K562 (cell line): ENCODE data around the gene BACE2. TPM values are rescaled to one million over a fixed set of nuclear protein-coding genes. Genes with fewer than 3 reads are reported as not detected.

Experiments used
- ATAC-seq: fragments of 200-7000 bp; cut with Tn5 transposase; 3 replicates; pipeline ENCODE4 v1.9.1; 2020; ENCODE audit warnings: moderate library complexity
- BruUV-seq: library from RNA; stranded (reverse); fragments of 400-500 nt; replicated peaks from 2 replicates; lab custom pipeline; 2021; lab: Mats Ljungman, UMichigan
- CTCF ChIA-PET: fragments of 300-600 bp; formaldehyde crosslinking; extraction: SDS; loops from one replicate; lab custom pipeline; 2021; ENCODE audit warnings: low intra/inter-chr PET ratio; lab: Yijun Ruan, JAX
- POLR2A ChIA-PET: fragments of 300-600, 350-650 bp; sonication (Branson Sonifier 250); formaldehyde crosslinking; extraction: SDS; loops from one replicate; lab custom pipeline; 2021; ENCODE audit warnings: antibody characterized with exemption, inconsistent platforms; lab: Yijun Ruan, JAX
- DNase-seq, 4 experiments: peaks; one replicate each; pipeline versions ENCODE4 v3.0.0 to v3.0.0-alpha.2; 2011 to 2018; ENCODE audit warnings: low spot score in 3 of 4, mixed read lengths in 3 of 4; ENCODE audit errors: extremely low read depth in 1 of 4
- FAIRE-seq: peaks from 2 replicates; lab custom pipeline; 2011; peaks lifted over from hg19 to GRCh38; lab: Jason Lieb, UNC
- H2AFZ ChIP-seq: 2 replicates; pipeline ENCODE4 v1.6.0; 2011; ENCODE audit warnings: low read depth, low read length, control low read depth, inconsistent platforms
- H3K27ac ChIP-seq: fragments of 200-600 bp; 3 replicates; pipeline ENCODE4 v1.8.0; 2011; ENCODE audit warnings: low read depth, mild to moderate bottlenecking, control low read depth, inconsistent platforms, low read length, moderate library complexity, mixed read lengths; ENCODE audit errors: extremely low read depth
- H3K27me3 ChIP-seq, 2 experiments: fragments of 300-600 bp in 1 of 2; 2 replicates in 1 of 2; 3 replicates in 1 of 2; pipeline versions ENCODE4 v1.6.0 to v1.8.0; 2011; ENCODE audit warnings: inconsistent platforms in 2 of 2, low read length in 2 of 2, mild to moderate bottlenecking in 1 of 2, mixed read lengths in 1 of 2, moderate library complexity in 1 of 2; ENCODE audit not compliant: control insufficient read depth in 2 of 2, insufficient read depth in 2 of 2
- H3K36me3 ChIP-seq: fragments of 300-600 bp; 3 replicates; pipeline ENCODE4 v1.8.0; 2011; ENCODE audit warnings: mild to moderate bottlenecking, low read length, inconsistent platforms; ENCODE audit not compliant: control insufficient read depth, insufficient read depth
- H3K4me1 ChIP-seq, 2 experiments: fragments of 200-600 bp in 1 of 2; replicated peaks in 1 of 2; 2 replicates in 1 of 2; 3 replicates in 1 of 2; pipeline versions ENCODE4 v1.5.1 to v1.8.0; 2011; ENCODE audit warnings: inconsistent platforms in 2 of 2, low read length in 2 of 2, mild to moderate bottlenecking in 1 of 2, mixed read lengths in 1 of 2, moderate library complexity in 1 of 2; ENCODE audit not compliant: control insufficient read depth in 2 of 2, insufficient read depth in 2 of 2
- H3K4me2 ChIP-seq: 2 replicates; pipeline ENCODE4 v1.6.1; 2011; ENCODE audit warnings: low read length, control low read depth, inconsistent platforms, mixed read lengths; ENCODE audit not compliant: insufficient read depth
- H3K4me3 ChIP-seq: fragments of 200-600 bp; sonication (generic), shearing (Covaris generic); 2 replicates; pipeline ENCODE4 v1.5.1; 2016; ENCODE audit warnings: control low read depth, inconsistent platforms
- H3K79me2 ChIP-seq: fragments of 200-600 bp; 3 replicates; pipeline ENCODE4 v1.8.0; 2011; ENCODE audit warnings: low read length, inconsistent platforms; ENCODE audit not compliant: control insufficient read depth, insufficient read depth
- H3K9ac ChIP-seq, 2 experiments: 2 replicates each; pipeline versions ENCODE4 v1.6.0 to v1.6.1; 2011; ENCODE audit warnings: low read depth in 2 of 2, low read length in 2 of 2, control low read depth in 1 of 2, inconsistent platforms in 1 of 2, mild to moderate bottlenecking in 1 of 2, mixed read lengths in 1 of 2; ENCODE audit not compliant: insufficient read depth in 1 of 2
- H3K9me1 ChIP-seq: one replicate; pipeline ENCODE4 v1.6.0; 2011; ENCODE audit warnings: inconsistent platforms, mild to moderate bottlenecking, low read length, moderate library complexity; ENCODE audit not compliant: control insufficient read depth, insufficient read depth
- H3K9me3 ChIP-seq: replicated peaks from 2 replicates; pipeline ENCODE4 v1.5.1; 2011; ENCODE audit warnings: low read depth, low read length, inconsistent platforms; ENCODE audit not compliant: control insufficient read depth, insufficient read depth
- H4K20me1 ChIP-seq: replicated peaks from 2 replicates; pipeline ENCODE4 v1.6.1; 2011; ENCODE audit warnings: low read length, inconsistent platforms, mixed read lengths; ENCODE audit not compliant: control insufficient read depth, insufficient read depth
- ARNT ChIP-seq, 2 experiments: fragments of 450-650 bp; IDR thresholded peaks; 2 replicates each; pipeline ENCODE4 v1.6.1; 2016; ENCODE audit warnings: mild to moderate bottlenecking in 1 of 2
- CBFA2T3 ChIP-seq: fragments of 450-650 bp; IDR thresholded peaks from 2 replicates; pipeline ENCODE4 v1.6.1; 2017
- EHMT2 ChIP-seq: fragments of 450-650 bp; IDR thresholded peaks from 2 replicates; pipeline ENCODE4 v1.6.1; 2018; ENCODE audit warnings: antibody characterized with exemption
- ETS2 ChIP-seq: IDR thresholded peaks from 2 replicates; pipeline ENCODE4 v1.6.1; 2016; ENCODE audit warnings: borderline replicate concordance, missing genetic modification characterization, mild to moderate bottlenecking, moderate library complexity, missing compliant biosample characterization; ENCODE audit not compliant: poor library complexity, severe bottlenecking
- EWSR1 ChIP-seq: fragments of 450-650 bp; IDR thresholded peaks from 2 replicates; pipeline ENCODE4 v1.6.1; 2018; ENCODE audit warnings: borderline replicate concordance, mild to moderate bottlenecking, low read depth, moderate library complexity; ENCODE audit not compliant: partially characterized antibody
- HDAC2 ChIP-seq: fragments of 450-650 bp; IDR thresholded peaks from 2 replicates; pipeline ENCODE4 v1.6.1; 2016; ENCODE audit warnings: mild to moderate bottlenecking
- HDAC3 ChIP-seq: fragments of 450-650 bp; IDR thresholded peaks from 2 replicates; pipeline ENCODE4 v1.6.1; 2018; ENCODE audit warnings: borderline replicate concordance, mild to moderate bottlenecking, moderate library complexity; ENCODE audit not compliant: partially characterized antibody
- HDGF ChIP-seq: fragments of 450-650 bp; IDR thresholded peaks from 2 replicates; pipeline ENCODE4 v1.6.1; 2016
- HMG20A ChIP-seq: fragments of 450-650 bp; formaldehyde crosslinking; conservative IDR thresholded peaks from 2 replicates; pipeline ENCODE4 v1.4.0; 2020; ENCODE audit warnings: mild to moderate bottlenecking, mixed read lengths
- MTA3 ChIP-seq: fragments of 450-650 bp; formaldehyde crosslinking; IDR thresholded peaks from 2 replicates; pipeline ENCODE4 v1.6.1; 2017; ENCODE audit warnings: mild to moderate bottlenecking, borderline replicate concordance
- NCOA2 ChIP-seq, 2 experiments: fragments of 450-650 bp; IDR thresholded peaks; 2 replicates each; pipeline ENCODE4 v1.6.1; 2018; ENCODE audit warnings: mild to moderate bottlenecking in 2 of 2, moderate library complexity in 1 of 2; ENCODE audit not compliant: partially characterized antibody in 2 of 2
- PCBP2 ChIP-seq: fragments of 200-400 bp; formaldehyde crosslinking; IDR thresholded peaks from 2 replicates; pipeline ENCODE4 v1.6.1; 2018; ENCODE audit warnings: low read length, low read depth, mild to moderate bottlenecking, moderate library complexity; ENCODE audit not compliant: poor library complexity, severe bottlenecking
- PHF8 ChIP-seq: fragments of 200-600 bp; sonication (generic); IDR thresholded peaks from 2 replicates; pipeline ENCODE4 v1.6.1; 2012; ENCODE audit warnings: mixed run types, mild to moderate bottlenecking, inconsistent platforms, low read length, moderate library complexity, borderline replicate concordance
- PTBP1 ChIP-seq: fragments of 200-400 bp; formaldehyde crosslinking; IDR thresholded peaks from 2 replicates; pipeline ENCODE4 v1.6.1; 2017; ENCODE audit warnings: low read depth, low read length
- TBL1XR1 ChIP-seq, 2 experiments: IDR thresholded peaks; 2 replicates each; pipeline ENCODE4 v1.6.1; 2012; ENCODE audit warnings: improper control_type of control experiment in 2 of 2, low read length in 2 of 2, mild to moderate bottlenecking in 1 of 2
- TEAD1 ChIP-seq, 2 experiments: fragments of 450-650 bp in 1 of 2; sonication (generic) in 1 of 2; formaldehyde crosslinking; IDR thresholded peaks; 2 replicates each; pipeline versions ENCODE4 v1.4.0 to v1.8.0; 2020 to 2022; ENCODE audit warnings: mild to moderate bottlenecking in 2 of 2, missing genetic modification reagents in 1 of 2
- ZC3H4 ChIP-seq: sonication (generic); formaldehyde crosslinking; IDR thresholded peaks from 2 replicates; pipeline ENCODE4 v1.9.0; 2021; ENCODE audit warnings: missing genetic modification reagents, borderline replicate concordance
- ZFX ChIP-seq: sonication (generic); formaldehyde crosslinking; IDR thresholded peaks from 2 replicates; pipeline ENCODE4 v1.8.0; 2022; ENCODE audit warnings: mild to moderate bottlenecking, missing genetic modification reagents, moderate library complexity
- WGBS: fragments of 100-300 bp; shearing (Covaris generic); methylation state at CpG from one replicate; pipeline ENCODE4 v1.1.6; 2016; ENCODE audit warnings: low coverage, mixed read lengths; ENCODE audit not compliant: insufficient coverage; ENCODE audit errors: missing lambda C conversion rate; 5-methylcytosine and 5-hydroxymethylcytosine counted together
- in situ Hi-C: fragments of 300-500 bp; cut with MboI; formaldehyde crosslinking; loops from 4 replicates; pipeline ENCODE4 v1.15.0; 2018; ENCODE audit warnings: inconsistent platforms, mixed read lengths
- intact Hi-C: fragments of 100-400 bp; cut with micrococcal nuclease; formaldehyde crosslinking; loops from 2 replicates; pipeline ENCODE4 v1.14.2; 2022
- polyA plus RNA-seq, 8 experiments: library from polyadenylated mRNA; depleted of rRNA in 4 of 8; stranded (reverse) in 5 of 8; unstranded in 3 of 8; fragments of >200 nt; fragmentation: Nextera tagmentation in 2 of 8; fragmentation: Illumina TruSeq in 1 of 8; extraction: Ambion mirVana in 2 of 8; extraction: Trizol in 1 of 8; gene quantifications; 2 replicates each; pipeline versions ENCODE4 v1.2.1 to v1.2.3, GENCODE V29; 2011 to 2014; ENCODE audit warnings: inconsistent platforms in 1 of 8, missing spikeins in 1 of 8
- total RNA-seq, 7 experiments: library from RNA; depleted of rRNA in 6 of 7; stranded (reverse); fragments of >200 nt in 6 of 7; fragmentation: Illumina TruSeq in 2 of 7; extraction: Trizol in 2 of 7; gene quantifications; 2 replicates each; pipeline versions ENCODE4 v1.2.1 to v1.2.3, GENCODE V29; 2011 to 2021; ENCODE audit warnings: low replicate concordance in 1 of 7
- TF ChIP-seq, protein P1 (sequence below): fragments of 200-800 bp; sonication (Bioruptor generic); IDR thresholded peaks from 2 replicates; pipeline ENCODE4 v1.6.1; 2017; ENCODE audit warnings: missing genetic modification characterization, missing compliant biosample characterization
- TF ChIP-seq, protein P2 (sequence below): sonication (generic); formaldehyde crosslinking; IDR thresholded peaks from 2 replicates; pipeline ENCODE4 v1.8.0; 2022; ENCODE audit warnings: missing genetic modification reagents, mild to moderate bottlenecking, borderline replicate concordance

The BACE2 gene
- total and polyA plus RNA-seq, 9 of the 15 experiments (the other 6 are each of a cell fraction or from before 2014, with no cell fraction given): 0.05 to 0.24 (median 0.15) TPM; not detected in 2

DNA sequence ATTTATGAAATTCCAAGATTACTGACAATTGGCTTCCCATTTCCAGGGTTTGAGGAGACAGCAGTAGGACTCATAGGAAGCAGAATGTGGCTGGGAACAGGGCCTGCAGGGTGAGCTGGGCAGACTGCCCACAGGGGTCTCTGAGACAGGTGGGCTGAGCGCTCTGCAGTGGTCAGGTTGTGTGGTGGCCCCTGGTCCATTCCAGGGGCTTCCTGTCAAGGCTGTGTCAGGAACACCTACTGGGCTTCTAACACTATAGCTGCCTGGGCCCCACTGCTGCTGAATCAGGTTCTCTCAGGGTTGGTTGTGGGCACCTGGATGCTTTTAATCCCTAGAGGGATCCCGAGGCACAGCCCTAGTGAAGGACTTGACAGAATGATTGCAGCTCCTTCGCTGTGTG lies 72.1 kb downstream of the BACE2 start:
- Histone ChIP-seq H2AFZ (no peak overlapping the region), H3K9me1 (no peaks in the 10 kb centered on the region), H3K36me3 (no peaks in the 10 kb centered on the region), H3K9me3 (no peaks in the 10 kb centered on the region), H3K9ac (no peak overlapping the region), H3K79me2 (no peaks in the 10 kb centered on the region), H3K4me3 (no peak overlapping the region), H3K27ac (no peak overlapping the region), H3K4me2 (no peak overlapping the region), H3K4me1 (no peaks in the 10 kb centered on the region), H4K20me1 (peaks cover 6% of the 10 kb centered on the region; the same call in 1 of the 2 replicates), H3K27me3 (peaks cover 2 to 26% of the 10 kb centered on the region in 2 experiments; a peak in 3 of 5 replicates)
- BruUV-seq: no TSS peak
- TF ChIP-seq HDAC2 (no peak), HMG20A (CRISPR knock-in tag) (no peak), PTBP1 (no peak), EHMT2 (no peak), EWSR1 (no peak), HDGF (no peak), TBL1XR1 (IDR thresholded peaks at IDR 0.05; ENCODE audit: low read length in 2 of 2) (no peak), PCBP2 (no peak), ETS2 (no peak), NCOA2 (IDR thresholded peaks at IDR 0.05; ENCODE audit: partially characterized antibody in 2 of 2) (no peak), ZC3H4 (no peak), ARNT (IDR thresholded peaks at IDR 0.05) (no peak), ZFX (no peak), PHF8 (no peak), HDAC3 (no peak), CBFA2T3 (no peak), TEAD1 (CRISPR knock-in tag; IDR thresholded peaks at IDR 0.05) (no peak), MTA3 (no peak)
- TF ChIP-seq, protein P1, sequence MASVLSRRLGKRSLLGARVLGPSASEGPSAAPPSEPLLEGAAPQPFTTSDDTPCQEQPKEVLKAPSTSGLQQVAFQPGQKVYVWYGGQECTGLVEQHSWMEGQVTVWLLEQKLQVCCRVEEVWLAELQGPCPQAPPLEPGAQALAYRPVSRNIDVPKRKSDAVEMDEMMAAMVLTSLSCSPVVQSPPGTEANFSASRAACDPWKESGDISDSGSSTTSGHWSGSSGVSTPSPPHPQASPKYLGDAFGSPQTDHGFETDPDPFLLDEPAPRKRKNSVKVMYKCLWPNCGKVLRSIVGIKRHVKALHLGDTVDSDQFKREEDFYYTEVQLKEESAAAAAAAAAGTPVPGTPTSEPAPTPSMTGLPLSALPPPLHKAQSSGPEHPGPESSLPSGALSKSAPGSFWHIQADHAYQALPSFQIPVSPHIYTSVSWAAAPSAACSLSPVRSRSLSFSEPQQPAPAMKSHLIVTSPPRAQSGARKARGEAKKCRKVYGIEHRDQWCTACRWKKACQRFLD (CRISPR knock-in tag): no peak
- TF ChIP-seq, protein P2, sequence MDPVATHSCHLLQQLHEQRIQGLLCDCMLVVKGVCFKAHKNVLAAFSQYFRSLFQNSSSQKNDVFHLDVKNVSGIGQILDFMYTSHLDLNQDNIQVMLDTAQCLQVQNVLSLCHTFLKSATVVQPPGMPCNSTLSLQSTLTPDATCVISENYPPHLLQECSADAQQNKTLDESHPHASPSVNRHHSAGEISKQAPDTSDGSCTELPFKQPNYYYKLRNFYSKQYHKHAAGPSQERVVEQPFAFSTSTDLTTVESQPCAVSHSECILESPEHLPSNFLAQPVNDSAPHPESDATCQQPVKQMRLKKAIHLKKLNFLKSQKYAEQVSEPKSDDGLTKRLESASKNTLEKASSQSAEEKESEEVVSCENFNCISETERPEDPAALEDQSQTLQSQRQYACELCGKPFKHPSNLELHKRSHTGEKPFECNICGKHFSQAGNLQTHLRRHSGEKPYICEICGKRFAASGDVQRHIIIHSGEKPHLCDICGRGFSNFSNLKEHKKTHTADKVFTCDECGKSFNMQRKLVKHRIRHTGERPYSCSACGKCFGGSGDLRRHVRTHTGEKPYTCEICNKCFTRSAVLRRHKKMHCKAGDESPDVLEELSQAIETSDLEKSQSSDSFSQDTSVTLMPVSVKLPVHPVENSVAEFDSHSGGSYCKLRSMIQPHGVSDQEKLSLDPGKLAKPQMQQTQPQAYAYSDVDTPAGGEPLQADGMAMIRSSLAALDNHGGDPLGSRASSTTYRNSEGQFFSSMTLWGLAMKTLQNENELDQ (CRISPR knock-in tag): no peak
- WGBS: 0% methylated on average over 3 of the region's 3 CpGs
- DNase-seq: no peak
- ChIA-PET CTCF (no interaction called here), POLR2A (no interaction called here)
- ATAC-seq: no peak
- no peak for FAIRE-seq
- intact Hi-C loops: no loop called here
- in situ Hi-C loops: no loop called here
